SK-N-SH treated with all-trans-retinoic acid at 6 μM for 48 hours (cell line): Measurements from ENCODE around the gene CIITA.

Experiments used
- ATAC-seq: fragments of 200-7000 bp; cut with Tn5 transposase; 3 replicates; pipeline ENCODE4 v1.9.1; 2020; ENCODE audit warnings: mild to moderate bottlenecking, moderate library complexity
- ARNTL ChIP-seq: fragments of 450-650 bp; formaldehyde crosslinking; IDR thresholded peaks from 2 replicates; pipeline ENCODE4 v1.5.0; 2020; ENCODE audit warnings: low read depth, mild to moderate bottlenecking, moderate library complexity, borderline replicate concordance
- BACH2 ChIP-seq: fragments of 250-450 bp; sonication (Bioruptor Pico); IDR thresholded peaks from 2 replicates; pipeline ENCODE4 v1.9.0; 2021; ENCODE audit warnings: mild to moderate bottlenecking, borderline replicate concordance
- CSDC2 ChIP-seq: fragments of 250-450 bp; sonication (Bioruptor Pico); IDR thresholded peaks from 2 replicates; pipeline ENCODE4 v1.5.0; 2020; ENCODE audit warnings: mild to moderate bottlenecking, moderate library complexity
- ESRRG ChIP-seq: fragments of 250-450 bp; sonication (Bioruptor Pico); IDR thresholded peaks from 2 replicates; pipeline ENCODE4 v1.6.1; 2021; ENCODE audit warnings: mild to moderate bottlenecking
- GLIS3 ChIP-seq: fragments of 250-450 bp; sonication (Bioruptor Pico); IDR thresholded peaks from 2 replicates; pipeline ENCODE4 v1.5.0; 2020; ENCODE audit warnings: mild to moderate bottlenecking, moderate library complexity
- ISL1 ChIP-seq: fragments of 250-450 bp; sonication (Bioruptor Pico); IDR thresholded peaks from 2 replicates; pipeline ENCODE4 v2.1.2; 2022; ENCODE audit warnings: mild to moderate bottlenecking, moderate library complexity
- OSR1 ChIP-seq: fragments of 250-450 bp; sonication (Bioruptor Pico); IDR thresholded peaks from 2 replicates; pipeline ENCODE4 v1.8.0; 2022; ENCODE audit warnings: moderate library complexity, mild to moderate bottlenecking, inconsistent platforms
- PPARA ChIP-seq: fragments of 250-450 bp; sonication (Bioruptor Pico); IDR thresholded peaks from 2 replicates; pipeline ENCODE4 v1.5.0; 2020; ENCODE audit warnings: mild to moderate bottlenecking, borderline replicate concordance
- SNAI2 ChIP-seq: fragments of 250-450 bp; sonication (Bioruptor Pico); IDR thresholded peaks from 2 replicates; pipeline ENCODE4 v1.5.0; 2020; ENCODE audit warnings: mild to moderate bottlenecking, moderate library complexity
- TCF4 ChIP-seq: fragments of 250-450 bp; sonication (Bioruptor Pico); IDR thresholded peaks from 2 replicates; pipeline ENCODE4 v1.8.0; 2021; ENCODE audit warnings: mild to moderate bottlenecking, moderate library complexity, borderline replicate concordance
- TOX ChIP-seq: fragments of 250-450 bp; sonication (Bioruptor Pico); IDR thresholded peaks from 2 replicates; pipeline ENCODE4 v1.8.0; 2021; ENCODE audit warnings: mild to moderate bottlenecking, moderate library complexity, borderline replicate concordance
- ZC3H10 ChIP-seq: fragments of 250-450 bp; sonication (Bioruptor Pico); IDR thresholded peaks from 2 replicates; pipeline ENCODE4 v1.5.1; 2021; ENCODE audit warnings: mild to moderate bottlenecking, moderate library complexity
- ZFP3 ChIP-seq: fragments of 250-450 bp; sonication (Bioruptor Pico); IDR thresholded peaks from 2 replicates; pipeline ENCODE4 v1.5.0; 2020; ENCODE audit warnings: mild to moderate bottlenecking, moderate library complexity
- ZFP30 ChIP-seq: fragments of 450-650 bp; formaldehyde crosslinking; IDR thresholded peaks from 2 replicates; pipeline ENCODE4 v1.5.0; 2022; ENCODE audit warnings: mild to moderate bottlenecking, moderate library complexity
- ZNF565 ChIP-seq: fragments of 450-650 bp; formaldehyde crosslinking; conservative IDR thresholded peaks from 2 replicates; pipeline ENCODE4 v1.5.0; 2020; ENCODE audit warnings: low read depth, mild to moderate bottlenecking, moderate library complexity
- ZNF70 ChIP-seq: fragments of 450-650 bp; formaldehyde crosslinking; IDR thresholded peaks from 2 replicates; pipeline ENCODE4 v1.5.0; 2020; ENCODE audit warnings: mild to moderate bottlenecking, moderate library complexity
- ZNF8 ChIP-seq: fragments of 450-650 bp; formaldehyde crosslinking; IDR thresholded peaks from 2 replicates; pipeline ENCODE4 v1.5.0; 2020; ENCODE audit warnings: mild to moderate bottlenecking, moderate library complexity
- TF ChIP-seq, protein P1 (sequence below): fragments of 250-450 bp; sonication (Bioruptor Pico); IDR thresholded peaks from 2 replicates; pipeline ENCODE4 v1.8.0; 2020; ENCODE audit warnings: mild to moderate bottlenecking, moderate library complexity, borderline replicate concordance
- TF ChIP-seq, protein P2 (sequence below): fragments of 250-450 bp; sonication (Bioruptor Pico); IDR thresholded peaks from 2 replicates; pipeline ENCODE4 v1.8.0; 2021; ENCODE audit warnings: low read depth, mild to moderate bottlenecking, moderate library complexity, borderline replicate concordance
- TF ChIP-seq, protein P3 (sequence below): fragments of 250-450 bp; sonication (Bioruptor Pico); IDR thresholded peaks from 2 replicates; pipeline ENCODE4 v1.5.1; 2020; ENCODE audit warnings: low read depth, mild to moderate bottlenecking, moderate library complexity
- TF ChIP-seq, protein P4 (sequence below): fragments of 250-450 bp; sonication (Bioruptor Pico); IDR thresholded peaks from 2 replicates; pipeline ENCODE4 v1.5.0; 2020; ENCODE audit warnings: mild to moderate bottlenecking, moderate library complexity
- TF ChIP-seq, protein P5 (sequence below): fragments of 250-450 bp; sonication (Bioruptor Pico); IDR thresholded peaks from 2 replicates; pipeline ENCODE4 v1.5.1; 2021; ENCODE audit warnings: mild to moderate bottlenecking, moderate library complexity

Gene CIITA

DNA sequence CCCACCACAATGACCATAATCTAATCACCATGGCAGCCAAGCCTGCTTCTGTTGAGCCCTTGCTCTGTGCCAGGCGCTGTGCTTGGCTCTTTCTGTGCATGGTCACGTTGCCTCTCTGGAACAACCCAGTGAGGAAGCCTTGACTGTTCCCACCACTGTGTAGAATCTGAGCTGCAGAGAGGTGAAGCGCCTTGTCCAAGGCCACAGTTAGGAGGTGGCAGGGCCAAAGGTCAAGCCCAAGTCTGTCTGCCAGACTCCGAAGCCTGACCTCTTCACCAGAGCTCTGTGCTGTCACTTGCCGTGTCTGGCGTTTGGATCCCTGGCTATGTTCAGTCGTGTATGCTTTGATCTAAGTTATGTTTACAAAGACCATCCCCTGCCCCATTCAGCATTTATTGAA lies 77.9 kb downstream of the CIITA start:
- ATAC-seq: no peak
- TF ChIP-seq ZFP3: no peak
- TF ChIP-seq ISL1 (CRISPR knock-in tag): no peak
- TF ChIP-seq ZNF8 (CRISPR knock-in tag): no peak
- no peak for TF ChIP-seq GLIS3 (CRISPR knock-in tag)

DNA sequence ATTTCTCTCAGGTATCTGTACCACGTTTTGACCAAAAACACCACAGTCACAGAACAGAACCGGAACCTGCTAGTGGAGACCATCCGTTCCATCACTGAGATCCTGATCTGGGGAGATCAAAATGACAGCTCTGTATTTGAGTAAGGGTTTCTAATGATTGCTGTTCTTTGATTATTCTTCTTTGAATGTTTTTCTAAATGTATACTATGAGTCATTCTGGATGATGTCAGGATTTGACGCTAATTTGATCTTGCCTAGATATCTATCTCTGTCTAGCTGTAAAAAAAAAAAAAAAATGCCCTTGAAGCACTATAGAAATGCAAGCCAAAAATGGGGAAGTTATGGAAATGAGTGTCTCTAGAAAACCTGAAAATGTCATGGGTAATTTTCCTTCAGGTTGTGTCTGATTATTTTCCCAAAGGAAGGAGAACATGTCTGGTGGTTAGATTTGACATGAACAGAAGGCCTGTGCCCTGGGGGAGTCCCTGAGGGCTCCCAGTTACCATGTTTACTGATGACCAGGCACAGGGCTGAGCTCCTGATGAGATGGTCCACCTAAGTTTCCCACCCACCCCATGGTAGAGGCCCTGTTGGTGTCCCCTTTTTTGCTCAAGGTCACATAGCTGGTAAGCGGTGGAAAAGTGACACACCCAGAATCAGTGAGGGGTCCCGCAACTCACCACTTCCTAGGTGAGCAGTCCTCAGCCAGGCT lies 80.9 kb downstream of the CIITA start:
- peak; percentile 54 for ATAC-seq
- no peak for TF ChIP-seq CSDC2 (CRISPR knock-in tag)
- no peak for TF ChIP-seq ZNF8 (CRISPR knock-in tag)
- no peak for TF ChIP-seq ZNF70 (CRISPR knock-in tag)
- TF ChIP-seq ISL1 (CRISPR knock-in tag): peak; percentile 70
- no peak for TF ChIP-seq ZFP3

DNA sequence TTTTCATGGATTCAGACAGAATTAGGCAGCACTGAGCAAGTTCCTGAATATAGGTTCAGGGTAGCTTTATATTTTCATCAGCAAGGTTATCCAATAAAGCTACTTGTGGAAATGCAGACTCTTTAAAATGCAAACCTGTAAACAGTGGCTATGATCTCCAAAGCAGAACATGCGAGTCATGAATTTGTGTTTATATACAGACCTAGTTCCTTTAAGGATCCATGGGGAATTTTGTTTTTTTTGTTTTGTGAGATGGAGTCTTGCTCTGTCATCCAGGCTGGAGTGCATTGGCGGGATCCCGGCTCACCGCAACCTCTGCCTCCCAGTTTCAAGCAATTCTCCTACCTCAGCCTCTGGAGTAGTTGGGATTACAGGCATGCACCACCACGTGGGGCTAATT lies 82.2 kb downstream of the CIITA start:
- TF ChIP-seq ZNF70 (CRISPR knock-in tag): no peak
- TF ChIP-seq, protein P1, sequence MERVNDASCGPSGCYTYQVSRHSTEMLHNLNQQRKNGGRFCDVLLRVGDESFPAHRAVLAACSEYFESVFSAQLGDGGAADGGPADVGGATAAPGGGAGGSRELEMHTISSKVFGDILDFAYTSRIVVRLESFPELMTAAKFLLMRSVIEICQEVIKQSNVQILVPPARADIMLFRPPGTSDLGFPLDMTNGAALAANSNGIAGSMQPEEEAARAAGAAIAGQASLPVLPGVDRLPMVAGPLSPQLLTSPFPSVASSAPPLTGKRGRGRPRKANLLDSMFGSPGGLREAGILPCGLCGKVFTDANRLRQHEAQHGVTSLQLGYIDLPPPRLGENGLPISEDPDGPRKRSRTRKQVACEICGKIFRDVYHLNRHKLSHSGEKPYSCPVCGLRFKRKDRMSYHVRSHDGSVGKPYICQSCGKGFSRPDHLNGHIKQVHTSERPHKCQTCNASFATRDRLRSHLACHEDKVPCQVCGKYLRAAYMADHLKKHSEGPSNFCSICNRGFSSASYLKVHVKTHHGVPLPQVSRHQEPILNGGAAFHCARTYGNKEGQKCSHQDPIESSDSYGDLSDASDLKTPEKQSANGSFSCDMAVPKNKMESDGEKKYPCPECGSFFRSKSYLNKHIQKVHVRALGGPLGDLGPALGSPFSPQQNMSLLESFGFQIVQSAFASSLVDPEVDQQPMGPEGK: no peak
- no peak for TF ChIP-seq ZNF565 (CRISPR knock-in tag)
- TF ChIP-seq BACH2 (CRISPR knock-in tag): no peak
- TF ChIP-seq, protein P2, sequence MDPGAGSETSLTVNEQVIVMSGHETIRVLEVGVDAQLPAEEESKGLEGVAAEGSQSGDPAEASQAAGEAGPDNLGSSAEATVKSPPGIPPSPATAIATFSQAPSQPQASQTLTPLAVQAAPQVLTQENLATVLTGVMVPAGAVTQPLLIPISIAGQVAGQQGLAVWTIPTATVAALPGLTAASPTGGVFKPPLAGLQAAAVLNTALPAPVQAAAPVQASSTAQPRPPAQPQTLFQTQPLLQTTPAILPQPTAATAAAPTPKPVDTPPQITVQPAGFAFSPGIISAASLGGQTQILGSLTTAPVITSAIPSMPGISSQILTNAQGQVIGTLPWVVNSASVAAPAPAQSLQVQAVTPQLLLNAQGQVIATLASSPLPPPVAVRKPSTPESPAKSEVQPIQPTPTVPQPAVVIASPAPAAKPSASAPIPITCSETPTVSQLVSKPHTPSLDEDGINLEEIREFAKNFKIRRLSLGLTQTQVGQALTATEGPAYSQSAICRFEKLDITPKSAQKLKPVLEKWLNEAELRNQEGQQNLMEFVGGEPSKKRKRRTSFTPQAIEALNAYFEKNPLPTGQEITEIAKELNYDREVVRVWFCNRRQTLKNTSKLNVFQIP (CRISPR knock-in tag): no peak
- TF ChIP-seq PPARA: no peak
- TF ChIP-seq ZNF8 (CRISPR knock-in tag): no peak
- no peak for TF ChIP-seq OSR1 (CRISPR knock-in tag)
- TF ChIP-seq, protein P3, sequence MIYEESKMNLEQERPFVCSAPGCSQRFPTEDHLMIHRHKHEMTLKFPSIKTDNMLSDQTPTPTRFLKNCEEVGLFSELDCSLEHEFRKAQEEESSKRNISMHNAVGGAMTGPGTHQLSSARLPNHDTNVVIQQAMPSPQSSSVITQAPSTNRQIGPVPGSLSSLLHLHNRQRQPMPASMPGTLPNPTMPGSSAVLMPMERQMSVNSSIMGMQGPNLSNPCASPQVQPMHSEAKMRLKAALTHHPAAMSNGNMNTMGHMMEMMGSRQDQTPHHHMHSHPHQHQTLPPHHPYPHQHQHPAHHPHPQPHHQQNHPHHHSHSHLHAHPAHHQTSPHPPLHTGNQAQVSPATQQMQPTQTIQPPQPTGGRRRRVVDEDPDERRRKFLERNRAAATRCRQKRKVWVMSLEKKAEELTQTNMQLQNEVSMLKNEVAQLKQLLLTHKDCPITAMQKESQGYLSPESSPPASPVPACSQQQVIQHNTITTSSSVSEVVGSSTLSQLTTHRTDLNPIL (CRISPR knock-in tag): no peak
- TF ChIP-seq, protein P4, sequence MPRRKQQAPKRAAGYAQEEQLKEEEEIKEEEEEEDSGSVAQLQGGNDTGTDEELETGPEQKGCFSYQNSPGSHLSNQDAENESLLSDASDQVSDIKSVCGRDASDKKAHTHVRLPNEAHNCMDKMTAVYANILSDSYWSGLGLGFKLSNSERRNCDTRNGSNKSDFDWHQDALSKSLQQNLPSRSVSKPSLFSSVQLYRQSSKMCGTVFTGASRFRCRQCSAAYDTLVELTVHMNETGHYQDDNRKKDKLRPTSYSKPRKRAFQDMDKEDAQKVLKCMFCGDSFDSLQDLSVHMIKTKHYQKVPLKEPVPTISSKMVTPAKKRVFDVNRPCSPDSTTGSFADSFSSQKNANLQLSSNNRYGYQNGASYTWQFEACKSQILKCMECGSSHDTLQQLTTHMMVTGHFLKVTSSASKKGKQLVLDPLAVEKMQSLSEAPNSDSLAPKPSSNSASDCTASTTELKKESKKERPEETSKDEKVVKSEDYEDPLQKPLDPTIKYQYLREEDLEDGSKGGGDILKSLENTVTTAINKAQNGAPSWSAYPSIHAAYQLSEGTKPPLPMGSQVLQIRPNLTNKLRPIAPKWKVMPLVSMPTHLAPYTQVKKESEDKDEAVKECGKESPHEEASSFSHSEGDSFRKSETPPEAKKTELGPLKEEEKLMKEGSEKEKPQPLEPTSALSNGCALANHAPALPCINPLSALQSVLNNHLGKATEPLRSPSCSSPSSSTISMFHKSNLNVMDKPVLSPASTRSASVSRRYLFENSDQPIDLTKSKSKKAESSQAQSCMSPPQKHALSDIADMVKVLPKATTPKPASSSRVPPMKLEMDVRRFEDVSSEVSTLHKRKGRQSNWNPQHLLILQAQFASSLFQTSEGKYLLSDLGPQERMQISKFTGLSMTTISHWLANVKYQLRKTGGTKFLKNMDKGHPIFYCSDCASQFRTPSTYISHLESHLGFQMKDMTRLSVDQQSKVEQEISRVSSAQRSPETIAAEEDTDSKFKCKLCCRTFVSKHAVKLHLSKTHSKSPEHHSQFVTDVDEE (CRISPR knock-in tag): no peak
- no peak for TF ChIP-seq TOX (CRISPR knock-in tag)
- TF ChIP-seq GLIS3 (CRISPR knock-in tag): no peak
- TF ChIP-seq ZC3H10 (CRISPR knock-in tag): no peak
- no peak for TF ChIP-seq ZFP30 (CRISPR knock-in tag)
- no peak for TF ChIP-seq CSDC2 (CRISPR knock-in tag)
- TF ChIP-seq ARNTL (CRISPR knock-in tag): no peak
- TF ChIP-seq ESRRG: no peak
- ATAC-seq: no peak

DNA sequence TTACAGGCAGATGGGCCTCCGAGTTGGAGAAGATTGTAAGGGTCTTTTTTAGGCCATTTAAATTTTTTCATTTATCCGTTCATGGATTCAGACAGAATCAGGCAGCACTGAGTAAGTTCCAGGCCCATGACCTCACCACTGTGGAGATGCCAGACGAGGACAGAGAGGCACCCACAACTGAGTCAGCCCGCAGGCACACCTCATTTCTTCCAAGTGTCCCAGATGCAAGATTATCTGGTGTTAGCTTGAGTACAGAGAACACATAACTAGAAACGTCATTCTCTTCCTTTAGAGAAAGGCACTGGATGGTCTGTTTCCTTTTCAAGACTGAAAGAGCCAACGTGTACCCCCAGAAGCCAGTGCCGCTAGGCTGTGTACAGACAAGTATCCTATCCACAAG lies 84.2 kb downstream of the CIITA start:
- no peak for TF ChIP-seq ESRRG
- TF ChIP-seq ZFP3: no peak
- TF ChIP-seq, protein P4 (CRISPR knock-in tag): no peak
- TF ChIP-seq TCF4 (CRISPR knock-in tag): no peak
- TF ChIP-seq TOX (CRISPR knock-in tag): no peak
- TF ChIP-seq, protein P5, sequence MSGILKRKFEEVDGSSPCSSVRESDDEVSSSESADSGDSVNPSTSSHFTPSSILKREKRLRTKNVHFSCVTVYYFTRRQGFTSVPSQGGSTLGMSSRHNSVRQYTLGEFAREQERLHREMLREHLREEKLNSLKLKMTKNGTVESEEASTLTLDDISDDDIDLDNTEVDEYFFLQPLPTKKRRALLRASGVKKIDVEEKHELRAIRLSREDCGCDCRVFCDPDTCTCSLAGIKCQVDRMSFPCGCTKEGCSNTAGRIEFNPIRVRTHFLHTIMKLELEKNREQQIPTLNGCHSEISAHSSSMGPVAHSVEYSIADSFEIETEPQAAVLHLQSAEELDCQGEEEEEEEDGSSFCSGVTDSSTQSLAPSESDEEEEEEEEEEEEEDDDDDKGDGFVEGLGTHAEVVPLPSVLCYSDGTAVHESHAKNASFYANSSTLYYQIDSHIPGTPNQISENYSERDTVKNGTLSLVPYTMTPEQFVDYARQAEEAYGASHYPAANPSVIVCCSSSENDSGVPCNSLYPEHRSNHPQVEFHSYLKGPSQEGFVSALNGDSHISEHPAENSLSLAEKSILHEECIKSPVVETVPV (CRISPR knock-in tag): no peak
- TF ChIP-seq PPARA: no peak
- TF ChIP-seq SNAI2 (CRISPR knock-in tag): no peak
- TF ChIP-seq OSR1 (CRISPR knock-in tag): no peak
- no peak for TF ChIP-seq ARNTL (CRISPR knock-in tag)
- TF ChIP-seq BACH2 (CRISPR knock-in tag): no peak
- no peak for TF ChIP-seq CSDC2 (CRISPR knock-in tag)
- TF ChIP-seq, all 23 proteins: peak for 0
- peak; percentile 73 for ATAC-seq
